Upper lobe of right lung (tissue), 1 donor: Measurements from ENCODE around the gene KDM2B. TPM values are rescaled to one million over a fixed set of nuclear protein-coding genes. Genes with fewer than 3 reads are reported as not detected.

Experiments used
- ATAC-seq: fragments of 200-7000 bp; cut with Tn5 transposase; one replicate; pipeline ENCODE4 v1.9.1; 2020; ENCODE audit warnings: mild to moderate bottlenecking, moderate library complexity
- DNase-seq: peaks from one replicate; pipeline ENCODE4 v3.0.0-alpha.2; 2020
- H3K27ac ChIP-seq: fragments of 200-600 bp; one replicate; pipeline ENCODE4 v1.8.0; 2022
- H3K27me3 ChIP-seq: fragments of 200-600 bp; one replicate; pipeline ENCODE4 v1.8.0; 2022; ENCODE audit warnings: mild to moderate bottlenecking
- H3K36me3 ChIP-seq: fragments of 200-600 bp; one replicate; pipeline ENCODE4 v1.8.0; 2022
- H3K4me1 ChIP-seq: fragments of 200-600 bp; one replicate; pipeline ENCODE4 v1.8.0; 2022
- H3K4me3 ChIP-seq: fragments of 200-600 bp; one replicate; pipeline ENCODE4 v1.8.0; 2022; ENCODE audit warnings: mild to moderate bottlenecking
- H3K9me3 ChIP-seq: fragments of 200-600 bp; one replicate; pipeline ENCODE4 v1.8.0; 2022
- CTCF ChIP-seq: fragments of 200-600 bp; IDR thresholded peaks from one replicate; pipeline ENCODE4 v1.8.0; 2022; ENCODE audit warnings: antibody characterized with exemption
- intact Hi-C: fragments of 100-400 bp; cut with DNase I; formaldehyde crosslinking; loops from one replicate; pipeline ENCODE4 v1.11.0; 2022
- long read RNA-seq: library from polyadenylated mRNA; unstranded; transcript quantifications from one replicate; pipeline ENCODE4 v2.0.0, GENCODE V29; 2021
- total RNA-seq: library from RNA; stranded (reverse); fragmentation: NEBNext Ultra II Directional; extraction: Animal tissue kit (Norgen Biotek cat#: 25700); gene quantifications from one replicate; pipeline ENCODE4 v1.2.1, GENCODE V29; 2021
- donor health status: DM: no; HTN: yes; CAD: no; lungs with severe emphysema.

KDM2B gene
- 35.4 TPM for total RNA-seq
- long read RNA-seq, partial matches to known transcripts: 8 of 21 reads
- long read RNA-seq, other reads (novel, unspliced or antisense): 12 of 21 reads

- peak; percentile 53 for ATAC-seq
- TF ChIP-seq CTCF: no peak
- H3K36me3 ChIP-seq: no peaks in the 10 kb centered on the region
- intact Hi-C loops: no loop called here
- peak within 1 kb of the TSS; percentile 87 for H3K27ac ChIP-seq
- peak within 1 kb of the TSS; percentile 71 for H3K4me3 ChIP-seq
- H3K27me3 ChIP-seq: no peaks in the 10 kb centered on the region
- no peaks in the 10 kb centered on the region for H3K9me3 ChIP-seq
- peaks cover 48% of the 10 kb centered on the region for H3K4me1 ChIP-seq
- DNase-seq: no peak
Observed at GRCh38 chr12:121580959-121581685, at the start of gene KDM2B. Gene KDM2B, minus strand, starts transcription at chr12:121581023. Its CDS starts 112 bp downstream, at chr12:121580911.

GRCh38 chr12:121628536-121628935 is 47.7 kb upstream of the KDM2B start:
- Histone ChIP-seq H3K4me3 (peak overlapping the region; percentile 92), H3K4me1 (peaks cover 50% of the 10 kb centered on the region), H3K36me3 (no peaks in the 10 kb centered on the region), H3K27me3 (no peaks in the 10 kb centered on the region), H3K9me3 (no peaks in the 10 kb centered on the region), H3K27ac (peak overlapping the region; percentile 39)
- no peak for TF ChIP-seq CTCF
- intact Hi-C loops: no loop called here
- DNase-seq (no peak), ATAC-seq (no peak)

GRCh38 chr12:121628037-121628436 is 47.2 kb upstream of the KDM2B start:
- peaks cover 46% of the 10 kb centered on the region for H3K4me1 ChIP-seq
- no peaks in the 10 kb centered on the region for H3K9me3 ChIP-seq
- no peaks in the 10 kb centered on the region for H3K27me3 ChIP-seq
- no peaks in the 10 kb centered on the region for H3K36me3 ChIP-seq
- intact Hi-C loops: no loop called here
- peak overlapping the region; percentile 93 for H3K27ac ChIP-seq
- TF ChIP-seq CTCF: no peak
- H3K4me3 ChIP-seq: peak overlapping the region; percentile 92
- ATAC-seq (no peak), DNase-seq (no peak)

- no peaks in the 10 kb centered on the region for H3K27me3 ChIP-seq
- H3K4me3 ChIP-seq: peak overlapping the region; percentile 92
- ATAC-seq (peak; percentile 65), DNase-seq (peak; percentile 86)
- H3K27ac ChIP-seq: peak overlapping the region; percentile 93
- TF ChIP-seq CTCF: peak; percentile 18
- no peaks in the 10 kb centered on the region for H3K36me3 ChIP-seq
- H3K9me3 ChIP-seq: no peaks in the 10 kb centered on the region
- intact Hi-C loops: no loop called here
- H3K4me1 ChIP-seq: peaks cover 38% of the 10 kb centered on the region
Observed at GRCh38 chr12:121626853-121627640, 46.2 kb upstream of the KDM2B start.

GRCh38 chr12:121626087-121626852 is 45.4 kb upstream of the KDM2B start, which contains the start of gene ORAI1:
Gene ORAI1, plus strand, starts transcription at chr12:121626530.
- intact Hi-C loops: no loop called here
- Histone ChIP-seq H3K9me3 (no peaks in the 10 kb centered on the region), H3K27ac (peak within 1 kb of the TSS; percentile 93), H3K4me3 (peak within 1 kb of the TSS; percentile 92), H3K27me3 (no peaks in the 10 kb centered on the region), H3K36me3 (no peaks in the 10 kb centered on the region), H3K4me1 (peaks cover 38% of the 10 kb centered on the region)
- TF ChIP-seq CTCF: no peak
- peak; percentile 99 for DNase-seq
- peak; percentile 91 for ATAC-seq
